Breast epithelium (tissue), 3 donors: Measurements from ENCODE around the gene BCAP31.

Source experiments
- POLR2A ChIP-seq: fragments of 450-650 bp; IDR thresholded peaks from one replicate; pipeline ENCODE4 v1.6.1; 2016; ENCODE audit warnings: antibody characterized with exemption, mild to moderate bottlenecking, moderate library complexity
- POLR2AphosphoS5 ChIP-seq, 3 donors: sonication (generic); formaldehyde crosslinking; IDR thresholded peaks; one replicate each; pipeline ENCODE4 v1.6.1; 2017; ENCODE audit warnings: antibody characterized with exemption in 3 of 3
- TF ChIP-seq, protein P1 (sequence below), 3 donors: fragments of 450-650 bp; IDR thresholded peaks; one replicate each; pipeline ENCODE4 v1.5.1; 2016 to 2017; ENCODE audit warnings: antibody characterized with exemption in 3 of 3, mild to moderate bottlenecking in 3 of 3, moderate library complexity in 3 of 3

DNA sequence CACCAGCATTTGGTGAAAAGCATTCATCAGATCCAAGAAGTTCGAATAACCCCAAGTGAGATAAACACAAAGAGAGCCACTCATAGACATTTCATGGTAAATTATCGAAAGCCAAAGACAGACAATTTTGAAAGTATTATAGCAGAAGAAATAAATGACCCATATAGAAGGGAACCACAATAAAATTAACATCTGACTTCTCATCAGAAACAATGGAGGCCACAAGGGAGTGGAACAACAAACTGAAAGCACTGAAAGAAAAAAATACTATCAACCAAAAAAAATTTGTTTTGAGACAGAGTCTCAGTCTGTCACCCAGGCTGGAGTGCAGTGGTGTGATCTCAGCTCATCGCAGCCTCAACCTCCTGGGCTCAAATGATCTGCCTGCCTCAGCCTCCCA is 64.9 kb downstream of the BCAP31 start:
- TF ChIP-seq, protein P1, sequence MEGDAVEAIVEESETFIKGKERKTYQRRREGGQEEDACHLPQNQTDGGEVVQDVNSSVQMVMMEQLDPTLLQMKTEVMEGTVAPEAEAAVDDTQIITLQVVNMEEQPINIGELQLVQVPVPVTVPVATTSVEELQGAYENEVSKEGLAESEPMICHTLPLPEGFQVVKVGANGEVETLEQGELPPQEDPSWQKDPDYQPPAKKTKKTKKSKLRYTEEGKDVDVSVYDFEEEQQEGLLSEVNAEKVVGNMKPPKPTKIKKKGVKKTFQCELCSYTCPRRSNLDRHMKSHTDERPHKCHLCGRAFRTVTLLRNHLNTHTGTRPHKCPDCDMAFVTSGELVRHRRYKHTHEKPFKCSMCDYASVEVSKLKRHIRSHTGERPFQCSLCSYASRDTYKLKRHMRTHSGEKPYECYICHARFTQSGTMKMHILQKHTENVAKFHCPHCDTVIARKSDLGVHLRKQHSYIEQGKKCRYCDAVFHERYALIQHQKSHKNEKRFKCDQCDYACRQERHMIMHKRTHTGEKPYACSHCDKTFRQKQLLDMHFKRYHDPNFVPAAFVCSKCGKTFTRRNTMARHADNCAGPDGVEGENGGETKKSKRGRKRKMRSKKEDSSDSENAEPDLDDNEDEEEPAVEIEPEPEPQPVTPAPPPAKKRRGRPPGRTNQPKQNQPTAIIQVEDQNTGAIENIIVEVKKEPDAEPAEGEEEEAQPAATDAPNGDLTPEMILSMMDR (IDR thresholded peaks at IDR 0.05): no peak
- TF ChIP-seq POLR2A (no peak), POLR2AphosphoS5 (IDR thresholded peaks at IDR 0.05) (no peak)
